ENCODE data around the gene LOXL1.

LOXL1 gene

GRCh38 chr15:73892446-73893226 lies 33.6 kb upstream of the LOXL1 start:
- no peaks in the 10 kb centered on the region for H3K79me2 ChIP-seq (ENCODE audit: insufficient read depth, low read depth)
- no peaks in the 10 kb centered on the region for H4K20me1 ChIP-seq (ENCODE audit: insufficient read depth)

GRCh38 chr15:73894133-73894814 lies 32.0 kb upstream of the LOXL1 start:
- H3K9ac ChIP-seq: no peak overlapping the region

More at GRCh38 chr15:73892446-73893226, 33.6 kb upstream of the LOXL1 start:
- no peak for TF ChIP-seq CTCF (conservative IDR thresholded peaks at IDR 0.05; ENCODE audit: low read depth, low read length)
- no peak overlapping the region for H3K4me2 ChIP-seq
- H2AFZ ChIP-seq (ENCODE audit: low read depth): no peak overlapping the region
- H3K27ac ChIP-seq: no peak overlapping the region
- no peak overlapping the region for H3K9ac ChIP-seq
- no peak overlapping the region for H3K4me3 ChIP-seq (IDR thresholded peaks at IDR 0.05; ENCODE audit: insufficient read depth, low read depth, low read length)
- H3K4me1 ChIP-seq (ENCODE audit: low read depth, poor library complexity, severe bottlenecking): no peaks in the 10 kb centered on the region
- H3K27me3 ChIP-seq (ENCODE audit: insufficient read depth, low read depth): peaks cover 30% of the 10 kb centered on the region; the same call in 1 of the 2 replicates
- no peaks in the 10 kb centered on the region for H3K36me3 ChIP-seq (ENCODE audit: insufficient read depth)

GRCh38 chr15:73897441-73898261 lies 28.6 kb upstream of the LOXL1 start:
- peak; percentile 74 for TF ChIP-seq CTCF (conservative IDR thresholded peaks at IDR 0.05; ENCODE audit: low read depth, low read length)
- Histone ChIP-seq H3K27ac (no peak overlapping the region), H4K20me1 (ENCODE audit: insufficient read depth) (no peaks in the 10 kb centered on the region), H3K4me1 (ENCODE audit: low read depth, poor library complexity, severe bottlenecking) (no peaks in the 10 kb centered on the region), H3K4me2 (no peak overlapping the region), H2AFZ (ENCODE audit: low read depth) (no peak overlapping the region), H3K79me2 (ENCODE audit: insufficient read depth, low read depth) (no peaks in the 10 kb centered on the region), H3K9ac (no peak overlapping the region), H3K36me3 (ENCODE audit: insufficient read depth) (no peaks in the 10 kb centered on the region), H3K27me3 (ENCODE audit: insufficient read depth, low read depth) (peaks cover 8% of the 10 kb centered on the region; the same call in 1 of the 2 replicates), H3K4me3 (IDR thresholded peaks at IDR 0.05; ENCODE audit: insufficient read depth, low read depth, low read length) (no peak overlapping the region)

More at GRCh38 chr15:73894133-73894814, 32.0 kb upstream of the LOXL1 start:
- H3K4me1 ChIP-seq (ENCODE audit: low read depth, poor library complexity, severe bottlenecking): no peaks in the 10 kb centered on the region
- H3K4me3 ChIP-seq (IDR thresholded peaks at IDR 0.05; ENCODE audit: insufficient read depth, low read depth, low read length): no peak overlapping the region
- no peak overlapping the region for H3K4me2 ChIP-seq
- H3K36me3 ChIP-seq (ENCODE audit: insufficient read depth): no peaks in the 10 kb centered on the region
- peaks cover 17% of the 10 kb centered on the region; the same call in 1 of the 2 replicates for H3K27me3 ChIP-seq (ENCODE audit: insufficient read depth, low read depth)
- H3K27ac ChIP-seq: no peak overlapping the region
- no peaks in the 10 kb centered on the region for H3K79me2 ChIP-seq (ENCODE audit: insufficient read depth, low read depth)
- no peak overlapping the region for H2AFZ ChIP-seq (ENCODE audit: low read depth)
- no peaks in the 10 kb centered on the region for H4K20me1 ChIP-seq (ENCODE audit: insufficient read depth)
- TF ChIP-seq CTCF (conservative IDR thresholded peaks at IDR 0.05; ENCODE audit: low read depth, low read length): no peak

All from KMS-11 (cell line).